Mesendoderm (in vitro differentiated cells): ENCODE measurements around the gene PLD5.

ENCODE experiments used
- DNase-seq: peaks from one replicate; pipeline ENCODE4 v3.0.0; 2013
- H2AK5ac ChIP-seq: 2 replicates; pipeline ENCODE4 v1.6.1; 2013; ENCODE audit warnings: low read length, inconsistent platforms
- H2BK120ac ChIP-seq: 2 replicates; pipeline ENCODE4 v1.6.1; 2013; ENCODE audit warnings: low read depth, mild to moderate bottlenecking, low read length, moderate library complexity, mixed read lengths
- H2BK15ac ChIP-seq: replicated peaks from 2 replicates; pipeline ENCODE4 v1.6.1; 2013; ENCODE audit warnings: low read depth, mild to moderate bottlenecking, moderate library complexity
- H2BK5ac ChIP-seq: 2 replicates; pipeline ENCODE4 v1.6.1; 2013; ENCODE audit warnings: low read length, inconsistent platforms
- H3K18ac ChIP-seq: 2 replicates; pipeline ENCODE4 v1.6.1; 2013; ENCODE audit warnings: mild to moderate bottlenecking, low read length, mixed read lengths
- H3K23ac ChIP-seq: one replicate; pipeline ENCODE4 v1.6.1; 2013; ENCODE audit warnings: low read length
- H3K27ac ChIP-seq: 2 replicates; pipeline ENCODE4 v1.5.1; 2013; ENCODE audit warnings: low read depth, mild to moderate bottlenecking, inconsistent platforms, low read length, moderate library complexity
- H3K27me3 ChIP-seq: 2 replicates; pipeline ENCODE4 v1.6.1; 2013; ENCODE audit warnings: low read length, control low read depth, mild to moderate bottlenecking, inconsistent platforms; ENCODE audit not compliant: insufficient read depth, poor library complexity
- H3K36me3 ChIP-seq: 2 replicates; pipeline ENCODE4 v1.6.1; 2013; ENCODE audit warnings: low read length, inconsistent platforms; ENCODE audit not compliant: control insufficient read depth, insufficient read depth
- H3K4ac ChIP-seq: one replicate; pipeline ENCODE4 v1.6.1; 2013; ENCODE audit warnings: low read depth, mild to moderate bottlenecking, low read length, moderate library complexity
- H3K4me1 ChIP-seq: 2 replicates; pipeline ENCODE4 v1.6.1; 2013; ENCODE audit warnings: low read depth, low read length, inconsistent platforms; ENCODE audit not compliant: control insufficient read depth
- H3K4me2 ChIP-seq: 2 replicates; pipeline ENCODE4 v1.6.1; 2013; ENCODE audit warnings: low read length
- H3K4me3 ChIP-seq: 2 replicates; pipeline ENCODE4 v1.5.1; 2013; ENCODE audit warnings: mild to moderate bottlenecking, low read length
- H3K56ac ChIP-seq: one replicate; pipeline ENCODE4 v1.6.1; 2013; ENCODE audit warnings: low read length
- H3K79me1 ChIP-seq: 2 replicates; pipeline ENCODE4 v1.6.1; 2013; ENCODE audit warnings: low read length, inconsistent platforms
- H3K79me2 ChIP-seq: 2 replicates; pipeline ENCODE4 v1.6.1; 2013; ENCODE audit warnings: mild to moderate bottlenecking, low read length; ENCODE audit not compliant: control insufficient read depth, insufficient read depth
- H3K9ac ChIP-seq: 2 replicates; pipeline ENCODE4 v1.6.1; 2013; ENCODE audit warnings: low read length, inconsistent platforms
- H4K5ac ChIP-seq: one replicate; pipeline ENCODE4 v1.6.1; 2013; ENCODE audit warnings: low read length
- H4K8ac ChIP-seq: one replicate; pipeline ENCODE4 v1.6.1; 2013; ENCODE audit warnings: low read depth, mild to moderate bottlenecking, control low read depth, low read length, moderate library complexity
- WGBS: extraction: QIAGEN DNeasy Blood & Tissue Kit; methylation state at CpG from one replicate; pipeline ENCODE4 v1.1.7; 2013; ENCODE audit warnings: low lambda C conversion rate, missing lambda C conversion rate; ENCODE audit not compliant: insufficient coverage; ENCODE audit errors: extremely low coverage; 5-methylcytosine and 5-hydroxymethylcytosine counted together

The PLD5 gene

GRCh38 chr1:242240691-242241090, 283.8 kb downstream of the PLD5 start:
- H4K5ac ChIP-seq: no peak overlapping the region
- no peak overlapping the region for H3K27ac ChIP-seq
- H2BK5ac ChIP-seq: no peak overlapping the region
- no peak overlapping the region for H3K23ac ChIP-seq
- H2BK120ac ChIP-seq: no peak overlapping the region
- no peak overlapping the region for H3K18ac ChIP-seq
- no peaks in the 10 kb centered on the region for H3K79me1 ChIP-seq
- WGBS: 100% methylated on average over 1 of the region's 6 CpGs
- no peaks in the 10 kb centered on the region for H3K27me3 ChIP-seq
- H3K56ac ChIP-seq: no peak overlapping the region
- no peak overlapping the region for H3K4me2 ChIP-seq
- H2AK5ac ChIP-seq: no peak overlapping the region
- no peak for DNase-seq
- H4K8ac ChIP-seq: no peak overlapping the region
- no peak overlapping the region for H3K4ac ChIP-seq
- H3K4me1 ChIP-seq: peaks cover 3% of the 10 kb centered on the region
- no peak overlapping the region for H2BK15ac ChIP-seq
- no peaks in the 10 kb centered on the region for H3K36me3 ChIP-seq
- no peak overlapping the region for H3K4me3 ChIP-seq
- no peak overlapping the region for H3K9ac ChIP-seq
- no peaks in the 10 kb centered on the region for H3K79me2 ChIP-seq

GRCh38 chr1:242240077-242240476, 284.4 kb downstream of the PLD5 start:
- WGBS: no CpG with 5 or more reads among the region's 4 CpGs
- H3K56ac ChIP-seq: no peak overlapping the region
- no peak for DNase-seq
- H3K27me3 ChIP-seq: no peaks in the 10 kb centered on the region
- no peak overlapping the region for H4K5ac ChIP-seq
- peaks cover 2% of the 10 kb centered on the region for H3K4me1 ChIP-seq
- H2BK15ac ChIP-seq: no peak overlapping the region
- no peak overlapping the region for H3K23ac ChIP-seq
- no peak overlapping the region for H3K4me3 ChIP-seq
- H3K27ac ChIP-seq: no peak overlapping the region
- H3K79me1 ChIP-seq: no peaks in the 10 kb centered on the region
- H3K36me3 ChIP-seq: no peaks in the 10 kb centered on the region
- no peak overlapping the region for H2BK5ac ChIP-seq
- H3K4me2 ChIP-seq: no peak overlapping the region
- H3K79me2 ChIP-seq: no peaks in the 10 kb centered on the region
- no peak overlapping the region for H4K8ac ChIP-seq
- H2AK5ac ChIP-seq: no peak overlapping the region
- no peak overlapping the region for H3K4ac ChIP-seq
- H3K9ac ChIP-seq: no peak overlapping the region
- H3K18ac ChIP-seq: no peak overlapping the region
- no peak overlapping the region for H2BK120ac ChIP-seq

- no peaks in the 10 kb centered on the region for H3K79me2 ChIP-seq
- H2BK120ac ChIP-seq: no peak overlapping the region
- no peaks in the 10 kb centered on the region for H3K27me3 ChIP-seq
- H3K56ac ChIP-seq: no peak overlapping the region
- no peak overlapping the region for H4K8ac ChIP-seq
- no peak overlapping the region for H3K4ac ChIP-seq
- H4K5ac ChIP-seq: no peak overlapping the region
- H3K79me1 ChIP-seq: no peaks in the 10 kb centered on the region
- H2BK5ac ChIP-seq: no peak overlapping the region
- H3K4me1 ChIP-seq: no peaks in the 10 kb centered on the region
- no peak overlapping the region for H3K23ac ChIP-seq
- no peak overlapping the region for H3K4me2 ChIP-seq
- no peak overlapping the region for H3K27ac ChIP-seq
- no peak overlapping the region for H3K4me3 ChIP-seq
- no peaks in the 10 kb centered on the region for H3K36me3 ChIP-seq
- no CpG with 5 or more reads among the region's 7 CpGs for WGBS
- H3K18ac ChIP-seq: no peak overlapping the region
- no peak overlapping the region for H2BK15ac ChIP-seq
- H2AK5ac ChIP-seq: no peak overlapping the region
- DNase-seq: no peak
- H3K9ac ChIP-seq: no peak overlapping the region
These were observed 285.1 kb downstream of the PLD5 start for GRCh38 chr1:242239398-242239797.

GRCh38 chr1:242237051-242237450, 287.4 kb downstream of the PLD5 start:
- Histone ChIP-seq H3K36me3 (no peaks in the 10 kb centered on the region), H2BK120ac (no peak overlapping the region), H3K23ac (no peak overlapping the region), H3K4me3 (no peak overlapping the region), H3K4me2 (no peak overlapping the region), H3K9ac (no peak overlapping the region), H3K4ac (no peak overlapping the region), H2BK15ac (no peak overlapping the region), H3K27ac (no peak overlapping the region), H3K27me3 (no peaks in the 10 kb centered on the region), H4K8ac (no peak overlapping the region), H3K79me1 (no peaks in the 10 kb centered on the region), H3K18ac (no peak overlapping the region), H3K4me1 (no peaks in the 10 kb centered on the region), H3K79me2 (no peaks in the 10 kb centered on the region), H2BK5ac (no peak overlapping the region), H2AK5ac (no peak overlapping the region), H3K56ac (no peak overlapping the region), H4K5ac (no peak overlapping the region)
- WGBS: no CpG with 5 or more reads among the region's 1 CpG
- no peak for DNase-seq

- no peak for DNase-seq
- Histone ChIP-seq H2BK120ac (no peak overlapping the region), H3K79me1 (no peaks in the 10 kb centered on the region), H2BK5ac (no peak overlapping the region), H3K4me3 (no peak overlapping the region), H3K36me3 (no peaks in the 10 kb centered on the region), H2AK5ac (no peak overlapping the region), H4K8ac (no peak overlapping the region), H3K18ac (no peak overlapping the region), H3K4me2 (no peak overlapping the region), H4K5ac (no peak overlapping the region), H3K4me1 (no peaks in the 10 kb centered on the region), H3K9ac (no peak overlapping the region), H2BK15ac (no peak overlapping the region), H3K79me2 (no peaks in the 10 kb centered on the region), H3K4ac (no peak overlapping the region), H3K23ac (no peak overlapping the region), H3K56ac (no peak overlapping the region), H3K27me3 (no peaks in the 10 kb centered on the region), H3K27ac (no peak overlapping the region)
- no CpG with 5 or more reads among the region's 3 CpGs for WGBS
These were observed 295.5 kb downstream of the PLD5 start for GRCh38 chr1:242228991-242229390.

GRCh38 chr1:242225767-242226573, 298.5 kb downstream of the PLD5 start:
- no peak overlapping the region for H2AK5ac ChIP-seq
- H3K56ac ChIP-seq: no peak overlapping the region
- H3K27me3 ChIP-seq: no peaks in the 10 kb centered on the region
- no peaks in the 10 kb centered on the region for H3K79me2 ChIP-seq
- no peak overlapping the region for H3K9ac ChIP-seq
- no peak overlapping the region for H2BK15ac ChIP-seq
- no peaks in the 10 kb centered on the region for H3K79me1 ChIP-seq
- H3K4me1 ChIP-seq: no peaks in the 10 kb centered on the region
- WGBS: no CpG with 5 or more reads among the region's 9 CpGs
- no peak overlapping the region for H3K23ac ChIP-seq
- H3K36me3 ChIP-seq: no peaks in the 10 kb centered on the region
- H4K8ac ChIP-seq: no peak overlapping the region
- no peak overlapping the region for H2BK120ac ChIP-seq
- H3K4me3 ChIP-seq: no peak overlapping the region
- no peak overlapping the region for H3K27ac ChIP-seq
- DNase-seq: no peak
- H3K4me2 ChIP-seq: no peak overlapping the region
- H3K4ac ChIP-seq: no peak overlapping the region
- no peak overlapping the region for H3K18ac ChIP-seq
- H4K5ac ChIP-seq: no peak overlapping the region
- H2BK5ac ChIP-seq: no peak overlapping the region
